Lung (tissue), 12 donors: ENCODE measurements around the gene LAT. TPM values are rescaled to one million over a fixed set of nuclear protein-coding genes. Genes with fewer than 3 reads are reported as not detected.

Experiments used
- ATAC-seq: fragments of 200-7000 bp; cut with Tn5 transposase; one replicate; pipeline ENCODE4 v1.9.1; 2020; ENCODE audit warnings: moderate number of reproducible peaks; ENCODE audit not compliant: insufficient read depth, low FRiP score
- DNase-seq, 3 donors: peaks; one replicate each; pipeline ENCODE4 v3.0.0-alpha.2; 2013 to 2017
- H3K27ac ChIP-seq, 2 donors: one replicate each; pipeline ENCODE4 v1.5.1; 2013; ENCODE audit warnings: mild to moderate bottlenecking in 2 of 2, moderate library complexity in 2 of 2, control low read depth in 1 of 2, inconsistent platforms in 1 of 2, low read depth in 1 of 2, low read length in 1 of 2
- H3K27me3 ChIP-seq, 3 donors: one replicate each; pipeline ENCODE4 v1.5.1; 2013; ENCODE audit warnings: low read length in 2 of 3; ENCODE audit not compliant: control insufficient read depth in 3 of 3, insufficient read depth in 3 of 3
- H3K36me3 ChIP-seq, 4 donors: one replicate each; pipeline ENCODE4 v1.5.1; 2013; ENCODE audit warnings: low read length in 4 of 4, mild to moderate bottlenecking in 1 of 4, moderate library complexity in 1 of 4; ENCODE audit not compliant: control insufficient read depth in 4 of 4, insufficient read depth in 4 of 4
- H3K4me1 ChIP-seq, 5 donors: one replicate each; pipeline ENCODE4 v1.5.1; 2013; ENCODE audit warnings: low read length in 5 of 5, mild to moderate bottlenecking in 2 of 5, moderate library complexity in 1 of 5; ENCODE audit not compliant: control insufficient read depth in 5 of 5, insufficient read depth in 5 of 5
- H3K4me3 ChIP-seq: one replicate; pipeline ENCODE4 v1.5.1; 2013; ENCODE audit warnings: mild to moderate bottlenecking, control low read depth, moderate library complexity
- H3K9ac ChIP-seq, 2 donors: one replicate each; pipeline ENCODE4 v1.5.1; 2013; ENCODE audit warnings: low read length in 2 of 2, control low read depth in 1 of 2; ENCODE audit not compliant: insufficient read depth in 1 of 2
- H3K9me3 ChIP-seq, 4 donors: one replicate each; pipeline ENCODE4 v1.5.1; 2013; ENCODE audit warnings: low read length in 3 of 4, mild to moderate bottlenecking in 1 of 4, moderate library complexity in 1 of 4; ENCODE audit not compliant: control insufficient read depth in 4 of 4, insufficient read depth in 3 of 4
- WGBS, 2 donors: extraction: QIAGEN DNeasy Blood & Tissue Kit; methylation state at CpG; one replicate each; pipeline ENCODE4 v1.1.7; 2013; 5-methylcytosine and 5-hydroxymethylcytosine counted together
- polyA plus RNA-seq, 2 donors: library from polyadenylated mRNA; stranded (reverse); fragments of 200-250 nt; gene quantifications; one replicate each; pipeline ENCODE4 v1.2.1, GENCODE V29; 2013
- total RNA-seq, 2 donors: library from RNA; depleted of rRNA in 1 of 2; stranded (reverse); fragments of >200 nt in 1 of 2; gene quantifications; one replicate each; pipeline ENCODE4 v1.2.1, GENCODE V29; 2014 to 2021
- TF ChIP-seq, protein P1 (sequence below): IDR thresholded peaks from 2 replicates; pipeline ENCODE4 v1.5.1; 2012; ENCODE audit warnings: mild to moderate bottlenecking; ENCODE audit errors: control extremely low read depth, extremely low read depth
- donor health status: control.
- donor health status: control.
- donor health status: Bipolar disorder and iron deficiency.
- donor health status: healthy.
- donor health status: DM: yes; HTN: yes; CAD: no.

The LAT gene
- total and polyA plus RNA-seq, 4 donors, result 2.9 to 16.6 (median 13.4) TPM

GRCh38 chr16:28990375-28991040 is 5.7 kb downstream of the LAT start:
- WGBS, 2 donors, result 89 to 95% methylated on average over 11 of the region's 11 CpGs
- no peak for ATAC-seq
- no peaks in the 10 kb centered on the region for H3K27me3 ChIP-seq
- H3K9ac ChIP-seq, result no peak overlapping the region
- peaks cover 0 to 5% (median 1%) of the 10 kb centered on the region in 4 donors for H3K9me3 ChIP-seq
- TF ChIP-seq, protein P1, sequence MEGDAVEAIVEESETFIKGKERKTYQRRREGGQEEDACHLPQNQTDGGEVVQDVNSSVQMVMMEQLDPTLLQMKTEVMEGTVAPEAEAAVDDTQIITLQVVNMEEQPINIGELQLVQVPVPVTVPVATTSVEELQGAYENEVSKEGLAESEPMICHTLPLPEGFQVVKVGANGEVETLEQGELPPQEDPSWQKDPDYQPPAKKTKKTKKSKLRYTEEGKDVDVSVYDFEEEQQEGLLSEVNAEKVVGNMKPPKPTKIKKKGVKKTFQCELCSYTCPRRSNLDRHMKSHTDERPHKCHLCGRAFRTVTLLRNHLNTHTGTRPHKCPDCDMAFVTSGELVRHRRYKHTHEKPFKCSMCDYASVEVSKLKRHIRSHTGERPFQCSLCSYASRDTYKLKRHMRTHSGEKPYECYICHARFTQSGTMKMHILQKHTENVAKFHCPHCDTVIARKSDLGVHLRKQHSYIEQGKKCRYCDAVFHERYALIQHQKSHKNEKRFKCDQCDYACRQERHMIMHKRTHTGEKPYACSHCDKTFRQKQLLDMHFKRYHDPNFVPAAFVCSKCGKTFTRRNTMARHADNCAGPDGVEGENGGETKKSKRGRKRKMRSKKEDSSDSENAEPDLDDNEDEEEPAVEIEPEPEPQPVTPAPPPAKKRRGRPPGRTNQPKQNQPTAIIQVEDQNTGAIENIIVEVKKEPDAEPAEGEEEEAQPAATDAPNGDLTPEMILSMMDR, result no peak
- H3K27ac ChIP-seq, result no peak overlapping the region
- DNase-seq, result no peak
- no peak overlapping the region for H3K4me3 ChIP-seq
- peaks cover 0 to 29% (median 13%) of the 10 kb centered on the region in 4 donors for H3K36me3 ChIP-seq
- H3K4me1 ChIP-seq, result no peaks in the 10 kb centered on the region

- TF ChIP-seq, protein P1, result no peak
- ATAC-seq (no peak), DNase-seq (no peak)
- WGBS, 2 donors, result 73 to 77% methylated on average over 8 of the region's 8 CpGs
- Histone ChIP-seq H3K9me3 (peaks cover 0 to 2% (median under 1%) of the 10 kb centered on the region in 4 donors), H3K4me3 (no peak overlapping the region), H3K9ac (no peak overlapping the region), H3K4me1 (no peaks in the 10 kb centered on the region), H3K36me3 (peaks cover 0 to 24% (median 9%) of the 10 kb centered on the region in 4 donors), H3K27me3 (no peaks in the 10 kb centered on the region), H3K27ac (no peak overlapping the region)
Observed at GRCh38 chr16:28991687-28992086, 6.8 kb downstream of the LAT start.

- Histone ChIP-seq H3K4me1 (no peaks in the 10 kb centered on the region), H3K27ac (no peak overlapping the region), H3K4me3 (no peak overlapping the region), H3K27me3 (no peaks in the 10 kb centered on the region), H3K36me3 (peaks cover 0 to 21% (median 1%) of the 10 kb centered on the region in 4 donors), H3K9me3 (no peaks in the 10 kb centered on the region), H3K9ac (no peak overlapping the region)
- TF ChIP-seq, protein P1, result no peak
- ATAC-seq, result no peak
- 94 to 95% methylated on average over 10 of the region's 10 CpGs for WGBS, 2 donors
- no peak for DNase-seq
Observed at GRCh38 chr16:28992496-28992895, 7.6 kb downstream of the LAT start.

- Histone ChIP-seq H3K9ac (no peak overlapping the region), H3K4me3 (no peak overlapping the region), H3K4me1 (no peaks in the 10 kb centered on the region), H3K36me3 (no peaks in the 10 kb centered on the region), H3K27ac (no peak overlapping the region), H3K27me3 (no peaks in the 10 kb centered on the region), H3K9me3 (no peaks in the 10 kb centered on the region)
- TF ChIP-seq, protein P1, result no peak
- WGBS, 2 donors, result 79 to 89% methylated on average over 3 of the region's 3 CpGs
- ATAC-seq (no peak), DNase-seq (no peak)
Observed at GRCh38 chr16:28998837-28999236, 14.0 kb downstream of the LAT start.
